ENCODE measurements around the gene FGF12.

Gene FGF12

DNA sequence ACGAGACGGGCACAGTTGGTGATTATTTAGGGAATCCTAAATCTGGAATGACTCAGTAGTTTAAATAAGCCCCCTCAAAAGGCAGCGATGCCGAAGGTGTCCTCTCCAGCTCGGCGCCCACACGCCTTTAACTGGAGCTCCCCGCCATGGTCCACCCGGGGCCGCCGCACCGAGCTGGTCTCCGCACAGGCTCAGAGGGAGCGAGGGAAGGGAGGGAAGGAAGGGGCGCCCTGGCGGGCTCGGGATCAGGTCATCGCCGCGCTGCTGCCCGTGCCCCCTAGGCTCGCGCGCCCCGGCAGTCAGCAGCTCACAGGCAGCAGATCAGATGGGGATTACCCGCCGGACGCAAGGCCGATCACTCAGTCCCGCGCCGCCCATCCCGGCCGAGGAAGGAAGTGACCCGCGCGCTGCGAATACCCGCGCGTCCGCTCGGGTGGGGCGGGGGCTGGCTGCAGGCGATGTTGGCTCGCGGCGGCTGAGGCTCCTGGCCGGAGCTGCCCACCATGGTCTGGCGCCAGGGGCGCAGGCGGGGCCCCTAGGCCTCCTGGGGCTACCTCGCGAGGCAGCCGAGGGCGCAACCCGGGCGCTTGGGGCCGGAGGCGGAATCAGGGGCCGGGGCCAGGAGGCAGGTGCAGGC lies 318.0 kb downstream of the FGF12 start:
- DNase-seq, result peak; percentile 29

DNA sequence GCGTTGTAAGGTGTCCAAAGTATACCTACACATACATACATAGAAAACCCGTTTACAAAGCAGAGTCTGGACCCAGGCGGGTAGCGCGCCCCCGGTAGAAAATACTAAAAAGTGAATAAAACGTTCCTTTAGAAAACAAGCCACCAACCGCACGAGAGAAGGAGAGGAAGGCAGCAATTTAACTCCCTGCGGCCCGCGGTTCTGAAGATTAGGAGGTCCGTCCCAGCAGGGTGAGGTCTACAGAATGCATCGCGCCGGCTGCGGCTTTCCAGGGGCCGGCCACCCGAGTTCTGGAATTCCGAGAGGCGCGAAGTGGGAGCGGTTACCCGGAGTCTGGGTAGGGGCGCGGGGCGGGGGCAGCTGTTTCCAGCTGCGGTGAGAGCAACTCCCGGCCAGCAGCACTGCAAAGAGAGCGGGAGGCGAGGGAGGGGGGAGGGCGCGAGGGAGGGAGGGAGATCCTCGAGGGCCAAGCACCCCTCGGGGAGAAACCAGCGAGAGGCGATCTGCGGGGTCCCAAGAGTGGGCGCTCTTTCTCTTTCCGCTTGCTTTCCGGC lies 318.6 kb downstream of the FGF12 start:
- no peak for DNase-seq

GRCh38 chr3:192408007-192408646 lies 319.2 kb downstream of the FGF12 start:
- no peak for DNase-seq

- no peak for DNase-seq
These were observed 327.6 kb downstream of the FGF12 start for GRCh38 chr3:192399767-192400166.

- no peak for DNase-seq
These were observed 330.3 kb downstream of the FGF12 start for GRCh38 chr3:192397012-192397411.

GRCh38 chr3:192395506-192395905 lies 331.8 kb downstream of the FGF12 start:
- DNase-seq, result no peak

GRCh38 chr3:192392986-192393385 lies 334.4 kb downstream of the FGF12 start:
- no peak for DNase-seq

DNA sequence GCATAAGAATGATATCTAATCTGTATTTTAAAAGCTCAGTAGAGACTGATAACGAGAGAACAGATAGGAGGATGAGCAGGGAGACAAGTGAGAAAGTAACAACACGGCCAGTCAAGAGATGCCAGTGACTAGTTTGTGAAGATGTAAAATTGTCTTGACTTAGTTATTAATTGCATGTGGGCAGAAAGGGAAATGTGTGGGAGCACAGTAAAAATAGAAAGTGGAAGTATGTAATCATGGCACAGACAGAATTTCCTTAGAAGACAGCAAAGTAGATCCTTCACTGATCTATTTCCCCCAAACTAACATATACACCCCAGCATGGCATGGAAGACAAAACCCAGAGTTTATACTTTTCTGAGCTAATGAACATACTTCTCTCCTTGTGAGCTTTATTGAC lies 344.5 kb downstream of the FGF12 start:
- DNase-seq, result no peak

GRCh38 chr3:192373586-192373985 lies 353.8 kb downstream of the FGF12 start:
- DNase-seq, result no peak

DNA sequence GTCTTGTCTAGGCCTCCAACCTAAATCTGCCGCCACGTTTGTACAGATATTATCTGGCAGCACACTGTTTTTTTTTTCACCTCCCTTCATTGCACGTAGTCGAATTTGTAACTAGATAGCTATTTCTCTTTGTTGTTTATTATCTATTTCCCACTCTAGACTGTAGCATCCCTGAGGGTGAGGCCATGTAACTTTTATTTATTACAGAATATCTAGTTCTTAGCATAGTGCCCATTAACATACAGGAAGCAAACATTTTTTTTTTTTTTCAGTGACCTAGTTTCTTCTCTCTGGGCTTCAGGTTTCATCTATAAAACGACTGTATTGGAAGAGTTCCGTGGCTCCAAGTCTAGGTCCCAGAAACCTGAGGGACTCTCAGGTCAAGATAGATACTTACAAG lies 354.3 kb downstream of the FGF12 start:
- DNase-seq, result no peak

DNA sequence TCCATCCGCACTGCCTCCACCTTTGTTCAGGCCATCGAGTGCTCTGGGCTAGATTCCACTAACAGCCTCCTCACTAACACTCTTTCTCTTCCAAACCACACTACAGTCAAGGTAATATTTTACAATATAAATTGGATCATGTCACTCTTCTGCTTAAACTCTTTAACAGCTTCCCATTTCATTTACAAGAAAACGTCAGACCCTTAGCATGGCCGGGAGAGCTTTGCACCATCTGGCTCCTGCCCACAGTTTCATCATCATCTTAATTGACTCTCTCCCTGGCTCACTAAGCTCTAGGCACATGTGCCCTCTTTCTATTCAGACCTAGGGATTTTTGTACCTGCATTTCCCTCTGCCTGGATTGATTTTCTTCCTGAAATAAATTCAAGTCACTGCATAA lies 354.7 kb downstream of the FGF12 start:
- DNase-seq, result no peak

DNA sequence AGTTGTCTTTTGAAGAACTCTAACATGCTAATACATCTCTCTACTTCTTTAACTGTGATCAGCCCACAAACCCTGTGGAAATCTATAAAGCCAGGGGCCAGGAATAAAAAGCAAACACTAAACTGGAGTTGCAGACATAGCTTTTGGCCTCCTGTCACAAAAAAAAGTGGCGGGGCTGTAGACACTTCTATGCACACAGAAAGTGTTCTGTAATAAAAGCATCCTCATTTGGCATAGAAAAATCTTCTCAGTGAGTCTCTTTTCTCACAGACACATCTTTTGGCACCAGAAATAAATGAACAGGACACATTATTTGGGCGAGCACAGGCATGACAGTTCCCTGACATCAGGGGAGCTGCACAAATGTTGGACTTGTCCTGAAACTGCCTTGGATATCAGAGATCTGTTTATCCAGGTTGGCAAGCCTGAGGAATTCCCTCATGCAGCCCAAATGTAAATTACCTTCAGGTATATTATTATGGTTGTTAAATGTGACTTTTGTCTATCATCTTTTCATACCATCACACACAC lies 355.4 kb downstream of the FGF12 start:
- no peak for DNase-seq

- DNase-seq, result no peak
These were observed 359.7 kb downstream of the FGF12 start for GRCh38 chr3:192367616-192368015.

- DNase-seq, result no peak
These were observed 360.4 kb downstream of the FGF12 start for GRCh38 chr3:192366916-192367315.

DNA sequence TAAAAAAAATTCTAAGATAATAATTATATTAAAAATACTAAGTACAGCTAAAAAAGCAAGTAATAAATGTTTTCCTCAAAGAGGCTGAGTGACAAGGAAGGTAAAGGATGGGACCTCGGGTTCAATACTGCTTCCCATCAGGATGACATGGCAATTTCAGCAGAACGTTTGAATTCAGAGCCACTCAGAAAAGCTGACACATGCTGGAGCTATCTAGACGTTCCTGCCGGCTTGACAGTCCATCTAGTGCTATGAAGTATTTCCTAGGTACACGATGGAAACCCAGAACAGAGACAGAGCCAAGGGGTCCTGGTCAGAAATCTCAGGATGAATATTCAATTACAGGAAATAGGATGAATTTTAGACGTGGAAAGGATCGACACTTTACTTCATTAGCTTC lies 361.8 kb downstream of the FGF12 start:
- no peak for DNase-seq

DNA sequence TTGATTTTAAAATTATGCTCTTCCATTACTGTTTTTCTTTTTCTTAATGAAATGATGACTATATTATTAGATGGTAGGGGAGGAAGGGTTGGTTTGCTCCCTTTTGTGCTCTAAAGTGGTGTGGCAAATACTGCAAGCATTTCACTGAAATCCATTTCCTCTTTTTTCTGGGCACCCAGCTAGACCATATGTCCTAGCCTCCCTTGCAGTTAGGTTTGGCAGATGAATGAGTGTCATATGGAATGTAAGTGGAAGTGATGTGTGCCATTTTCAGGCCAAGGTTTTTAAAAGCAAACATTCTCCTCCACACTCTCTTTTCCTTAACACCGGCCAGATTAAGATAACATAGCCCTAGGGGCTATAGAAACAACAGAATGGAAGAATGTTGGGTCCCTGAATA lies 363.0 kb downstream of the FGF12 start:
- no peak for DNase-seq

GRCh38 chr3:192354687-192355086 lies 372.7 kb downstream of the FGF12 start:
- no peak for DNase-seq

DNA sequence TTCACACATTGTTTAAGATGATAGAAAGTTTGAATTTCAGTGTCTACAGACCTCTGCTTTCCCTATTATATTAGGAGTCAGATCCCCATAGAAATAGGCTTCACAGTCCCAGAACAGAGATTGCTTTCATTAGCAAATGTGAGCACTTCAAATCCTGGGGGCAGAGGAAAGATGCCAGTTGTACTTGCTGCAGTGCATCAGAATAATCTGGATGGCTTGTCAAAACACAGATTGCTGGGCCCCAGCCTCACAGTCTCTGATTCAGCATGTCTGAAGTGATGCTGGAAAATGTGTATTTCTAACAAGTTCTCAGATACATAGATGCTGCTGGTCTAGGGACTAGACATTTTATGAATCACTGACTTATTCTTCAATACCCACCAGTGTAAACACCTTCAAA lies 375.2 kb downstream of the FGF12 start:
- DNase-seq, result no peak

DNA sequence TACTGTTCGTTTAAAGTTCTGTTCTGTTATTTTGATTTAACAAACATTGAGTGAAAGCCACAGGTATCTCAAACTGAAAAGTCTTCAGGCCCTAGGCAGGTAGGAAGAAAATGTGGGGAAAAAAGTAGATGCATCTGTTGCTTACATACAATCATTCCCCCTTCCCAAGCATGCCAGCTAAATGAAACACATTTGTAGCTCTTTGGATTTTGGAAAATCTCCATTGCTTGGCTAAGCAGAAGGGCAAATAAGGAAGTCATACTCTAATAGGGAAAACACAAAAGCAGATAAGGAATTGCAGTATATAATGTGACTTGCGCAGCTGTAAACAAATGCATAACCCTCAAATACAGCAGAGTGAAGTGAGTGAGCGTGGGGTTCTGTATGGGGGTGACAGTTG lies 375.9 kb downstream of the FGF12 start:
- DNase-seq, result no peak

GRCh38 chr3:192340031-192340430 lies 387.3 kb downstream of the FGF12 start:
- DNase-seq, result no peak

- DNase-seq, result no peak
These were observed 388.1 kb downstream of the FGF12 start for GRCh38 chr3:192339214-192339613.

DNA sequence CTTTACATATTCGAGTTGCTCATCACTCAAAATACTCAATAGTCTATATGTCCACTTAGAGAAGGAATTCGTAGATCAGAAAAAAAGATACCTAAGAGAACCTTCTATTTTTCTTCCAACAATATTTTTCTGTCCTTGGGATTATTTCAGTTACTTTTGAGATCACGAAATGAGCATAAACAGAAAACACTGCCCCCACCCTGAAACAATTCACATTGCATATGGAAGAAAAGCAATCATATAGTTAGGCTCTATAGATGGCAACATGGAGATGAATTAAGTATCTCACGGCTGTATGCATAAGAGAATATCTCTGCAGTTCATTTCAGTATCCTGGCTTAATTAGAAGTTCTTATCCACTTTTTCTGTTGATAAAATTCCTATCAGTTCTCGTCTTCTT lies 391.1 kb downstream of the FGF12 start:
- DNase-seq, result no peak

GRCh38 chr3:192332386-192333291 lies 394.7 kb downstream of the FGF12 start:
- DNase-seq, result no peak

Data from NCI-H226 (cell line).